ELF-1 (cell line): ENCODE data around the gene NPHP1.
"Not testable (repeated sequence)": the region's sequence is repeated elsewhere in the genome, so short reads cannot be mapped to it uniquely, and the experiment has no call there.

Source experiments
- DNase-seq: peaks from one replicate; pipeline ENCODE4 v3.0.0-alpha.2; 2016; ENCODE audit warnings: low read depth, low spot score

The NPHP1 gene

DNA sequence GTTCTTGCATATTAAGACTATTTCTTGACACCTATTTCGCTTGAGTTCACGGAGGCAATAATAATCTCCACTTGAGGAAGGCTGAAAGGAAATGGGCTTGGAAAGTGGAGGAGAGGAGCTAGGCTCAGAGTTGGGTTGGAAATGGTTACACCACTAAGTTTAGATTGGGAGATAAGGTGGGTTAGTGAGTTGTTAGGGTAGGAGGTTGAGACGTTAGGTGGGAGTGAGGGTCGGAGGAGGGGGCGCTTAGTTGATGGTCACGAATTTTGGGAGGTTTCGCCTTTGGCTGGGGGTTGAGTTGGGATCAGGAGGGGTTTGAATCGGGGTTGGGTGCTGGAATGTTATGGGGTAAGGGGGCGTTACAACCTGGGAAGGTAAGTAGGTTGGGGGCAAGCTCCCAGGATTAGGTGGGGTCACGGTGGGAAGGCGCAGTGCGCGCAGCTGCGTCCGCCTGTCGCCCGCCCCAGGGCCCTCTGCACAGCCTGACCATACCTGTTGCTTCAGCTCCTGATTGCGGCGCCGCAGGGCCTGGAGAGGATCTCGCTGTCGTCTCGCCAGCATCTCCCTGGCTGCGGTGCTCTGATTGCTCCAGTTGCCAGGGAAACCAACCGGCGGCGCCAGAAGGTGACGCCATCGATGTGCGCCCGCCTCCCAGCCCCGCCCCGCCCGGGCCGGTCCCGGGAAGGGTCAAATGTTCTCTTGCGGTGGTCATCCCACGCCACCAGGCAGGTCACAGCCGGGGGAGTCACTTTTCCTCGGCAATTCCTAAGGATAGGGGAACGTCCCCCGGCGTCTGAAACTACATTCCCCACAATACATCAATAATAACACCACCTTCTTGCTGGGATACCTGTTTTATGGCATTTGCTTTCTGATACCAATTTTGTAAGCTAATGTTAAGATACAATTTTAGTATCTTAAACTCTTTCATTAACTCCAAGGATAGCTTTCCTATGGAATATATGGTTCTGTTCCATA, at the start of gene NPHP1:
TSS of gene NPHP1 (minus strand) at position 606 of the 978 bp plus-strand sequence. CDS start at position 561, 45 bp downstream.
- peak; percentile 96 for DNase-seq

DNA sequence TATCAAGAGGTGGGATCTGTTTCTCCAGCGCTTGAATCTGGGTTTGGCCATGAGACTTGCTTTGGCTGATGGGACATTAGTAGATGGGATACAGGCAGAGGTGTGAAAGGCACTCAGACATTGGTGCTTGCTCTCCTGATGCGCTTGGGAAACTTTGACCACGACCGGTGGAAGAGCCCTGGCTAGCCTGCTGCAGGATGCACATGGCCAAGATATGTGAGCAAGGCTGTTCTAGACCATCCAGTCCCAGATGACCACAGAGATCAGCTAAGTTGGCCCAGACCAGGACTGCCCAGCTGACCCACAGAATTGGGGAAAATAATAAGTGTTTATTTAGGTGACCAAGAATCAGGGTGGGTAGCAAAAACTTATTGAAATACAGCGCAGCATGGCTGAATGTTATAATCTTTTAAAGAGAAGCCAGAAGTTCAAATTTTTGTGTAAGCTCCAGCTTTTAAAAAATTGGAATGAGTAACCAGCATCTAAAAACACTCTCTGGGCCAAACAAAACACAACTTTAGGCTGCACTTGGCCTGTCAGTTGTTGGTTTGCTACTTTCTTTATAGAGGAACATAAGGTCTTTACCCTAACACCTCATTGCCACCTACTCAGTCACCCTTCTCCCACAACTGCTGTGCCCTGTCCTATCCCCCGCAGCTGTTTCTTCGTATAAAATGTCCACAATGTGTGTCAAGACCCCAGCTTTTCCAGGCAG, 43.4 kb upstream of the NPHP1 start:
- not testable (repeated sequence) for DNase-seq

DNA sequence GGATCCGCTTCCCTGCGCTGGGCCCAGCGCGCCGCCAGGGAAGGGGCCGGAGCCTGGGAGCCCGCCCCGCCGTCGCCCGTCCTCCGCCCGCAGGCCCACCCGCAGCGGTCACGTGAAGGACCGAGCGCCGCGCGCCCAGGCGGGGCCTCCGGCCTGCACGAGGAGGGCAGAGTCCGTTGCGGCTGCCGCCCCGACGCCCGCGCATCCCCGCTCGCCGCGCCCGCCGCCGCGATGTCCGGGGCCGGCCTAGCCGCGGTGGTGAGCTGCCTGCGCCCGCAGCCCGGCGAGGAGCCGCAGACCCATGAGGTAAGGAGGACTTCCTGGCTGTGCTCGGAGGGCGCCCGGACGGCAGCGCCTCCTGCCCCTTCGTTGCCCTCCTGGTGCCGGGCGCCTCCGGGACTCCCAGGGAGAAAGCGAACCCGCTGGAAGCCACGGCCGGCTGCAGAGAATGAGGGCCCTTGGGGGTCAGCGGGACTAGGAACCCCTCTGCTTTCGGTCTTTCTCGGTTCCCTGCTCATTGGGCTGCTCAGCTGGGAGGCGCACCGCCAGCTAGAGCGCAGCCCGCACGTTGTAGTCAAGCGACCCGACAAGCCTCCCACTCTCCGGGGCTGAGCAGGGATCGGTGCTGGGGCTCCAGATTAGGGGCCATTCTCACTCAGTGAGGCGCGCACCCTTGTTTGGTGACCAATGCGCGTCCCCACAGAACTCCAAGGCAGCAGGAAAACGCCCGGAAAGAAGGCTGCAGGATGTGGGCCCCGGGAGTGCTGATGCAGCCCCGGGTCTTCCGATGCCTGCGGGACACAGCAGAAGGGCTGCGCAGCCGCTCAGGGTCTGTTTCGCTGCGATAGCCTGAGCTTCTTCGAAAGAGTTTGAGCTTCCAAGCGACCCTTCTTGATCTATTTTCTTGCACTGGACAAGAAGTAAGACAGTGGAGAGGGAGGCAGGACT, 40.9 kb upstream of the NPHP1 start:
- not testable (repeated sequence) for DNase-seq

DNA sequence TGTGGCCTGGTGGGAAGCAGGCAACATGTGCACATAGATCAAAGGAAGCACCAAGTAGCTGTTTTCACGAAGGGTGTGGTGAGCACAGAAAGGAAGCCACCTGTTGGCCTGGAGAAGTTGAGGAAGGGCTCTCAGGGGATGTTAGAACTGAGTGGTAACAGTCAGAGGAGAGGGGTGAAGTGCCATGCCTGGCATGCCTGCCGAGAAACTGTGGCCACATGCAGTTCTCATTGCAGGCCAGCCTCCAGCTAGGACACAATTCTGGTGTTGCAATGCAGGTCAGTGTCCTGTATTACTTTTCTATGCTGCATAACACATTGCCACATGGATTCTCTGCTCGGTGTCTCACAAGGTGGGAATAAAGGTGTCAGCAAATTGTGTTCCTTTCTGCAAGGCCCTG, 38.5 kb upstream of the NPHP1 start:
- DNase-seq = not testable (repeated sequence)

DNA sequence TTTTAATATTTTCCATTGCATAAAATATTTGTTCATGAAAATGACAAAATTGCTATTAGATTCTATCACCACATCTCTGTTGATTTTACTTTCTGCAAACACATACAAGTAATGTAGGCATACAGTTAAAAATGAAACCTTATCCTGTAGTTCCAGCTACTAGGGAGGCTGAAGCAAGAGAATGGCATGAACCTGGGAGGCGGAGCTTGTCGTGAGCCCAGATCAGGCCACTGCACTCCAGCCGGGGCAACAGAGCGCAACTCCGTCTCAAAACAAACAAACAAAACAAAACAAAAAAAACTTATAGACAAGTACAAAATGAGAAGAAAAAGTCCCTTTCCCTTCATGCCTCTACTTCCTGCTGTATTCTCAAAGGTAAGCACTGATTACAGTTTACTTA, 29.7 kb upstream of the NPHP1 start:
- DNase-seq = not testable (repeated sequence)

DNA sequence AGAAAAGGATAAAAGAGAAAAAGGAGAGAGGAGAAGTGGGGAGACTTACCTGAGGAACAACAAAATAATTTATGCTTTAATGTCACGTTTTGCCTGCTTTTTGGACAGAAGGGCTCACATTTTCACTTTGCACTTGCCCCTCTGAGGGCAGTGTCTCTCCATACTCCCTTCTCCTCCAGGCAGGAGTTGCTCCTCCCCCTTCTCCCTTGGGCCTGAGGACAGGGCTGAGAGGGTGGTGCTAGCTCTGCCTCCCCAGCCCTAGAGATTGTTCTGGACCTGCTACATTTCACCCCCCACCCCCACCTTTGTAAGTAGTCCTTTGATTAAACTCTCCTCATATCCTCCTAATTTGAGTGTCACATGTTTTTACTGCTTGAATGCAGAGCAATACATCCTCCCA, 25.1 kb upstream of the NPHP1 start:
- not testable (repeated sequence) for DNase-seq

DNA sequence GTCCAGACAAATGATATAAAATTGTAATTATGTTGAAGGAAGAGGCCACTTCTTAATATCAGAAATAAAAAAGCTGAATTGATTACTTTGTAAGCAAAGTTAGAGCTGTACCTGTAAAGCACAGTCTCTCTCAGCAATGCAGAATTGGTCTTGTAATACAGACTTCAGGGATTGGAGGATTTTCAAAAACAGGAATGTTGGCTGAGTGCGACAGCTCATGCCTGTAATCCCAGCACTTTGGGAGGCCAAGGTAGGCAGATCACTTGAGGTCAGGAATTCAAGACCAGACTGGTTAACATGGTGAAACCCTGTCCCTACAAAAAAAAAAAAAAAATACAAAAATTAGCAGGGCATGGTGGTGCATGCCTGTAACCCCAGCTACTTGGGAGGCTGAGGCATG, 17.8 kb upstream of the NPHP1 start:
- not testable (repeated sequence) for DNase-seq

DNA sequence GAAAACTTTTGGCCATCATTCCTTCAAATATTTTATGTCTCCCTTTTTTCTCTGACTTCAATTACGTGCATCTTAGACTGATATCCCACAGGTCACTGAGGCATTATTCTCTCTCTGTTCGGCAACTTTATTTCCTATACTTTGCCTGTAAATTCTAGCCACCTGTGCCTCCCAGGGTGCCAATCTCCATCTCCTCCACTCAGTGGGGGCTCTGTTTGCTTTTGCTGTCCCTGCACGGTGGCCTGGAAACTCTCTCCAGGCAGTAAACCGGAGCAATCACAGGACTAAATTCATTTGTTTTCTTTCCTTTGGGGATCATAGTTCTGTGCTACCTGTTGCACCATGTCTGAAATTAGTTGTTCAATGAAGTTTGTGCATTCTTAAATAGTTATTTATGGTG, 17.1 kb upstream of the NPHP1 start:
- DNase-seq = no peak

DNA sequence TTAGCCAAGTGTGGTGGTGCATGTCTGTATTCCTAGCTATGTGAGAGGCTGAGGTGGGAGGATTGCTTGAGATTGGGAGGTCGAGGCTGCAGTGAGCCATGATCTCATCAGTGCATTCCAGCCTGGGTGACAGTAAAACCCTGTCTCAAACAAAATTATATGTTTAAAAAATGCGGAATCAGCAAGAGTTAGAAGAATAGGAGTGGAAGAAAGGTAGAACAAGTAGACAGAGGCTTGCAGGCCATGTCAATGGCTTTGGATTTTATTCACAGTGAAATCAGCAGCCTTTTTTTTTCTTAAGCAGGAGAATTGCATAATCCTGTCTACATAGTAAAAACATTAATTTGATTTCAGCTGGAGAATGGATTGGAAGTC, 15.4 kb upstream of the NPHP1 start:
- no peak for DNase-seq

DNA sequence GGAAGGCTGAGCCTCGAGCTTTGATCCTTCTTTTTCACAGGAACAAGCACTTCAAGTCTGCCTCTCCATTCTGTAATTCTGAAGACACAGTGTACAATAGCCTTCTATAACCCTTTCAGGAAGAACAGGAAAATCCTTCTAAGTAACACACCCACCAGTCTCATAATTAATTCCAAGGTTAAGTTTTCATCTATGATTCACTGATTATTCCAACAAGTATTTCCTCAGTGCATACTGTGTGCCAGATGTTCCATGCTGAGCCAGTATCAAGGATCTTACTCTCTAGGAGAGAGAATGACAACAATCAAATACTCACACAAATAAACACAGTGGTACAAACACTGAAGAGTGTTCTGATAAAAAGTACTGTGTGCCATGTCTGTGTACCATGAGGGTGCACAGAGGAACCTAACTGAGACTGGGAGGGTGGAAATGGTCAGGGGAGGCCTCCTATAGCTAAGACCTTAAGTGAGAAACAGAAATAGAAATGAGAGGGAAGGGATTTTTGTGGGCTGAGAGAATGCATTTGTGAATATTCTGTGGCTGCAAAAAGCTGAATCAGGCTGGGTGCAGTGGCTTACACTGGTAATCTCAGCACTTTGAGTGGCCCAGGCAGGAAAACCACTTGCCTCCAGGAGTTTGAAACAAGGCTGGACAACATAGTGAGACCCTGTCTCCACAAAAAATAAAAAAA, 14.8 kb upstream of the NPHP1 start:
- DNase-seq = no peak

DNA sequence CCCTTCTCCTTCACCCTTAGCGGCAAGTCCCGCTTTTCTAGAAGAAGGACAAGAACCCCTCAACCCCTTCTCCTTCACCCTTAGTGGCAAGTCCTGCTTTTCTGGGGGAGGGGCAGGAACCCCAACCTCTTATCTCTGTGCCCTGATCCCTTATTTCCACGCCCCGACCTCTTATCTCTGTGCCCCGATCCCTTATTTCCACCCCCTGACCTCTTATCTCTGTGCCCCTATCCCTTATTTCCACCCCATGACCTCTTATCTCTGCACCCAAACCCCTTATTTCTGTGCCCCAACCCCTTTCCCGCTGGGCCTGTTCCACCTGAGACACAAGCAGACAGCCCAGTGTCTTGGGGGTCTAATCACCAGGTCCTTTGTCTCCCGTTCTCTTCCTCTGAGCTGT, 14.1 kb upstream of the NPHP1 start:
- not testable (repeated sequence) for DNase-seq

DNA sequence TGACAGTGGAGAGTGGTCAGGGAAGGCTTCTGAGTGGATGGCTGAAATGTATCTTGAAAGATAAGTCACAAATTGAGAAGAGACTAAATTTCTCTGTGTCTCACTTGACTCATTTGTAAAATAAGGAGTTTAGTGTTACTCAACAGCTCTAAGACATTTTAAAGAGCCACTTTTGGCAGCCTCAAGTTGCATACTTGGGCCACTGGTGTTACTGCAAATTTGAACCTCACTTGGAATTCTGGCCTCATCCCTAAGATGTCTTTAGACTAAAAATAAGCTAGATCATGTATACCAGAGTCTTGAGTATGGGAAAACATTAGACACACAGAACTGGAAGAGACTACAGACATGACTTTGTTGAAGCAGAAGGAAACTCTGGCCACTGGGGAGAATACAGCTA, 12.0 kb upstream of the NPHP1 start:
- DNase-seq = no peak

DNA sequence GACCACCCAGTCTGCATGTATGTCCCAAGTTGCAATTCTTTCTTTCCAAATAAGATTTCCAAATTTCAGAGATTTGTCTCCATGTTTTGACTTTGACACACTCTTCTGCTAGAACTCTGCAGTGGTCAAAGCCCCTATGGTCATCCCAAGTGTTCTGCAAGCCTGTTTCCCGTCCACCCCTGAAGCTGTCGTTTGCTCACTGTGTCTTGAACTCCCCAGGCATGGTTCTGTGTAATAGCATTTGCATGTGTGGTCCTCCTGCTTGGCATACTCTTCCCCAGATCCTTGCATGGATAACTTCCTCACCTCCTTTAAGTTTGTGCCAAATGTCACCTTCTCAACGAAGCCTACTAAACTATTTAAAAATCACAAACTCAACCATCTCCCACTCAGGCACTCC, 11.4 kb upstream of the NPHP1 start:
- no peak for DNase-seq

DNA sequence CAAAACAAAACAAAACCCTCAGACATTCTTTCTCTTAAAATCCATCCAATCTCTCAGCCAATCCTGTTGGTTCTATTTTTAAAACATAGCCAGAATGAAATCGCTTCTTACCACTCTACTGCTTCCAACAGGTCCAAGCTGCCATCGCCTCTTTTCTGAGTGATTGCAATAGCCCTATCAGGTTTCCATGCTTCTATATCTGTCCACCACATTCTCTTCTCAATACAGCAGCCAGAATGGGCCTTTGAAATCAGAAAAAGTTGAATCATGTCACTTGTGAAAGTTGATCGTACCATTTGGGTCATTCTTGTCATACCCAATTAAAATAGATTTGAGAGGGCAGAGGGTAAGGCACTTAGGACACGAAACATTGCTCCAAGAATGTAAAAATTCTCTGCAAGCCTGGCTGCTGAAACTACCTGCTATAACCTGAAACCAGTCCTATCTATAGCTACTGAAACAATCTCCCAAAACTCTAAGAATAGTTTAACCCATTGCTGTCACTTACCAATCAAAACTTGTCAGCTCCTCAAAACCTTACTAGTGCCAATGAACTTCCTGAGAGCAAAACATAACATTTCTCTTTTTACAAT, 10.8 kb upstream of the NPHP1 start:
- DNase-seq = no peak

DNA sequence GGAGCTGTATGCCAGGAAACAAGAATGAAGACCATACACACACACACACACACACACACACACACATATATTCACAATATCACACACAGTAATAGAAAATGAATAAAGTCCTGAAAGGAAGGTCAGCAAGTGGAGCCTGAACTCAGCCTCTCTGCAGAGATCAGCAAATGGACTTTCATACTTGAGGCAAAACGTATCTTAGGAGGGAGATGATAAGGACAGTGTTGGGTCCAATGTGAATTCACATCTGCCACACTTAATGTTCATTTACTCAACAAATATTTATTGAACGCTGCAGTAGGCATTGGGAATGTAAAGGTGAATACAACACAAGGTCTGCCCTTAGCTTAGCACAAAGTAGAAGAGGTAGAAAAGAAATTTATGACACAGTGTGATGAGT, 10.3 kb upstream of the NPHP1 start:
- DNase-seq = no peak

DNA sequence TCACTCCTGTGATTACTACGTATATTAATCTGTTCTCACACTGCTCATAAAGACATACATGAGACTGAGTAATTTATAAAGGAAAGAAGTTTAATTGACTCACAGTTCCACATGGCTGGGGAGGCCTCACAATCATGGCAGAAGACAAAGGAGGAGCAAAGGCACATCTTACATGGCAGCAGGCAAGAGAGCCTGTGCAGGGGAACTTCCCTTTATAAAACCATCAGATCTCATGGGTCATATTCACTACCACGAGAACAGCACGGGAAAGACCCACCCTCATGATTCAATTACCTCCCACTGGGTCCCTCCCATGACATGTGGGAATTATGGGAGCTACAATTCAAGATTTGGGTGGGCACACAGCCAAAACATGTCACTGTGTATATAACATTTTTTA, 8.7 kb upstream of the NPHP1 start:
- DNase-seq = not testable (repeated sequence)

DNA sequence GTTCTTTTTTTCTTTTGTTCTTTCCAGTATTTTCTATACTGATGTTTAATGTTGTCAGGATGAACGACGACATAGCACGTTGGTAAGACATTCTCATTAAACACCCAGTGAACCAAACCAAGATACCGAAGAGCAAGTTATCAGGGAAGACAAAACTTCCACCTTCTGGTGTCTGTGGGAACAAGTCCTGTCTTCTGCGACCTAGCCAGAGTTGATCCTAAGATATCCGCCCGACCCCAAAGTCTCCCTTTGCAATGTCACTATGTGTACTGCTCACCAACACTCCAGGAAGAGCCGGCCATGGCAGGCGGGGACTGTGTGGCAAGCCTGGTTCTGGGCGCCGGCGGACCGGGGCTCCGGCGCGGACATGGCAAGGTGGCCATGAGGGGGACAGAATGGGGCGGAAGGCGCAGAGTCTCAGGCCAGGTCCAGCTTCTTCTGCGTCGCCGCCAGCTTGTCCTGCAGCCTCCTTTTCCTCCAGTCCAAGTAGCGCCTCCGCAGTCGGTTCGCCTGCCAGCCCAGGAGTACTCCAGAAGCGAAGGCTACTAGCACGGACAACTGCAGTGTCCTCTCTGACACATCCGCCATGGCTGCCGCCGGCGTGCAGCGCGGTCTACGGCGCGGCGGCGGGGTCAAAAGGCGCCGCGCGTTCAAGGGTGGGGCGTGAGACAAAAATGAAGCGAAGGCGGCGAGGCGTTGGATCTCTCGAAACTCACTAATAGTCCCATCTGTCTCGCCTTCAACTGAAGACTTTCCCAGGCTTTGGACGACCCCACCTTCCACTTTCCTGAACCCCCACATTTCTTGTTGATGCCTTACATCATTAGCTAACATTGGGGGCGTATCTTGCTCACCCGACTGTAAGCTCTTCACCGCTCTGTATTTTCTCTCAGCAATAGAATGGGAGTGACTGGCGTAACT, 7.4 kb upstream of the NPHP1 start, which contains the start of gene MTLN:
TSS of gene MTLN (minus strand) at position 610 of the 921 bp plus-strand sequence. CDS start at position 588, 22 bp downstream.
- DNase-seq = peak; percentile 85

DNA sequence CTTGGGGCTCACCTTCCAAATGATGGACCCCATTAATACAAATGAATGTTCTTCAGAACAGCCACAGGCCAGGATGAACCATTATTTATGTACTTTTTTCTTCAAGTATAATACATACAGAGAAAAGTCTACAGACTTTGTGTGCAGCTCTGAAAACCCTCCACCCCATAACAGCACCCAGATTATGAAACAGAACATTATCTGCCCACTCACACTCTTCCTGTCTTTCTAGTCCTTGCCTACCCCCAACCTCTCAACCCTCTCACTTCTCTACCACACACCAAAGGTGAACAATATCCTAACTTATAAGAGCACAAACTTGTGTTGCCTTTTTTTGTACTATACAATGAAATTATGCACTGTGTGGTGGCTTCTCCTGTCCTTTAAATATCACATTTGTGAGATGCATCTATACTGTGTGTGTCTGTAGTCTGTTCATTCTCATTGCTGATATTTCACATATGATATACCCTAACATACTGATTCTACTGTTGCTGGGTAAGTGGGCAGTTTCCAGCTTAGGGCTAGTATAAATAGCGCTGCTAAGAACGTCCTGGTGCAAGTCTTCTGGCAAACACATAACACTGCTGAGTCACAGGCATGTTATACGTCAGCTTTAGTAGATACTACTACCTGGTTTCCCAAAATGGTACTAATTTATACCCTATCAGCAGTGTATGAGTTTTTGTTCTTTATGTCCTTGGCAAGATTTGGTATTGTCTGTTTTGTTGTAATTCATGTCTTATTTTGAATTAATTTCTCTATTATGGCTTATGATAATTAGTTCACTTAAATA, 1.0 kb upstream of the NPHP1 start:
- no peak for DNase-seq

DNA sequence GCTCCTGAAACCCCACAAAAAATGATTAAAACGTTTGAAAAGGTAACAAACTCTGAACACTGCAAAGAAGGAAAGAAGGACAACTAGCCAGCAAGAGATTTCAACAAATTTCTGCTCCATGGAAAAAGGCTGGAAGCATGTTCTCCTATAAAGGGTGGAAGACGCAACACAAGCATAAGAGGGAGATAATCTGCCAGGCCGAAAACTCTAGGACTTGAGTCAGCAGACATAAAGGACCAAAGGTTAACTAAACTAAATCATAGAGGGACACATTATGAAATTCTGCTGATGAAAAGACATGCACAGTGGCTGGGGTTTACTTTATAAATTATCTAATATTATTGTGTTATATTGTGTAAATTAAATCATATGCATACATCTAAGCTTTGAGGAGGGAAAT, 6.8 kb downstream of the NPHP1 start:
- no peak for DNase-seq
